HL-60 (cell line): Measurements from ENCODE around the gene JCHAIN.
"Not testable (repeated sequence)": the region's sequence is repeated elsewhere in the genome, so short reads cannot be mapped to it uniquely, and the experiment has no call there.

Experiments used
- DNase-seq, 2 experiments: peaks; one replicate each; pipeline ENCODE4 v3.0.0-alpha.2; 2010 to 2020; ENCODE audit warnings: low read depth in 1 of 2, low spot score in 1 of 2
- H3K27ac ChIP-seq: fragments of 250-450 bp; sonication (Bioruptor Pico); replicated peaks from 2 replicates; pipeline ENCODE4 v1.5.1; 2020; ENCODE audit warnings: mild to moderate bottlenecking, moderate library complexity
- H3K27me3 ChIP-seq: fragments of 250-450 bp; sonication (Bioruptor Pico); 2 replicates; pipeline ENCODE4 v1.5.1; 2021; ENCODE audit warnings: mild to moderate bottlenecking, moderate library complexity; ENCODE audit not compliant: insufficient read depth, poor library complexity, severe bottlenecking
- H3K4me3 ChIP-seq: replicated peaks from 2 replicates; pipeline ENCODE4 v1.5.1; 2011; ENCODE audit warnings: mild to moderate bottlenecking, control low read depth, low read length; ENCODE audit not compliant: insufficient read depth
- CTCF ChIP-seq: IDR thresholded peaks from one replicate; pipeline ENCODE4 v1.5.1; 2011; ENCODE audit warnings: low read length, control low read depth, inconsistent platforms; ENCODE audit not compliant: insufficient read depth
- GABPA ChIP-seq: IDR thresholded peaks from 2 replicates; pipeline ENCODE4 v1.6.1; 2012; ENCODE audit warnings: low read depth
- POLR2AphosphoS5 ChIP-seq: IDR thresholded peaks from 2 replicates; pipeline ENCODE4 v1.6.1; 2012; ENCODE audit warnings: low read depth
- REST ChIP-seq: IDR thresholded peaks from 2 replicates; pipeline ENCODE4 v1.6.1; 2012; ENCODE audit warnings: low read depth; ENCODE audit not compliant: insufficient replicate concordance
- SPI1 ChIP-seq: IDR thresholded peaks from 2 replicates; pipeline ENCODE4 v1.6.1; 2012; ENCODE audit warnings: low read depth, mild to moderate bottlenecking, borderline replicate concordance

JCHAIN gene

GRCh38 chr4:70687392-70687791 lies 21.1 kb upstream of the JCHAIN start:
- Histone ChIP-seq H3K27me3 (no peaks in the 10 kb centered on the region), H3K4me3 (peak overlapping the region; percentile 93), H3K27ac (peak overlapping the region; percentile 80)
- TF ChIP-seq SPI1 (no peak), POLR2AphosphoS5 (no peak), REST (no peak), CTCF (no peak), GABPA (no peak)
- peak in 1 of 2 experiments; percentile 8 for DNase-seq

DNA sequence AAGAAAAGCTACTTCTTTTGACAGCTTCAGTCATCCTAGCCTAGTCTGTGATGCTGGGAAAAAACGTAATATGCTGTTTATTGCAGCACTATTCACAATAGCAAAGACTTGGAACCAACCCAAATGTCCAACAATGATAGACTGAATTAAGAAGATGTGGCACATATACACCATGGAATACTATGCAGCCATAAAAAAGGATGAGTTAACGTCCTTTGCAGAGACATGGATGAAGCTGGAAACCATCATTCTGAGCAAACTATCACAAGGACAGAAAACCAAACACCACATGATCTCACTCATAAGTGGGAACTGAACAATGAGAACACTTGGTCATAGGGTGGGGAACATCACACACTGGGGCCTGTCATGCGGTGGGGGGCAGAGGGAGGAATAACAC lies 15.8 kb upstream of the JCHAIN start:
- H3K27me3 ChIP-seq, H3K27ac ChIP-seq, H3K4me3 ChIP-seq, DNase-seq: not testable (repeated sequence)

DNA sequence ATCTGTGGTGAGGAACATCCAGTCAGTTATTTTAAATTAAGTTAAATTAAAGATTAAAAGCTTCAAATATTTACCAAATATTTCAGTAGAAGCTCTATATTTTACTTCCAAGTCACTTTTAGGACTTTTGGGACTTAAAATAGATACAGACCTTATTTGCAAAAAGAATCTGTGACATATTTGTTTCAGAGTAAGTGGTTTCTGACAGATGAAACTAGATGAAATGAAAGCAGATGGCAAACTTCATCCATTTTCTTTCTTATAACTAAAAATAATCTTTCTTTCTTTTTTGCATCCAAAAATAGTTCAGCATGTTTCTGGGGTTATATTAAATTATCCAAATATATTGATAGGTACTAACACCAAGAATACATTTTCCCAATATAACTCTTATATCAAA lies 15.4 kb upstream of the JCHAIN start:
- DNase-seq = no peak
- TF ChIP-seq CTCF (no peak), POLR2AphosphoS5 (no peak), REST (no peak), GABPA (no peak), SPI1 (no peak)
- Histone ChIP-seq H3K27me3 (no peaks in the 10 kb centered on the region), H3K27ac (no peak overlapping the region), H3K4me3 (no peak overlapping the region)

DNA sequence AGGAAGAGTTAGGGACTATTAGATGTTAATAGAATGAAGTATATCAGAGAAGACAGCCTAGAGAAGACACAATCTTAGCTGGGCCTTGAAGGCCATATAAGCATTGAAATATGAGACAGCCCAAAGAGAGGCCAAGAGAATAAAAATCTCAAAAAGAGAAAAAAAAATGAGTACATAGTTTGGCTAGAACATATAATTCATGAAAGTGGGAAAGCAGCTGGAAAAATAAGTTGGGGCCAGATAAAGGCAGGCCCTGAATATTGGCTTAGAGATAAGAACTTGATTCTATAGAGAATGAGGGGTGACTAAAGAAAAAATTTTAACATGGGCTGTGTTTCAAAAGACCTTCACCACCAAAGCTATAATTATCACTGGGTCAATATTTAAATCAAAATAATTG lies 14.6 kb upstream of the JCHAIN start:
- DNase-seq = no peak
- Histone ChIP-seq H3K27me3 (no peaks in the 10 kb centered on the region), H3K4me3 (no peak overlapping the region), H3K27ac (no peak overlapping the region)
- TF ChIP-seq REST (no peak), POLR2AphosphoS5 (no peak), CTCF (no peak), SPI1 (no peak), GABPA (no peak)
